DMS 273 treated with DMSO at 0.1 percent for 48 hours (cell line): ENCODE results near the gene MYO3B.
"Not testable (repeated sequence)": the region's sequence is repeated elsewhere in the genome, so short reads cannot be mapped to it uniquely, and the experiment has no call there.

Experiments used
- DNase-seq: peaks from one replicate; lab custom pipeline; 2025; lab: John Stamatoyannopoulos, UW

Gene MYO3B

DNA sequence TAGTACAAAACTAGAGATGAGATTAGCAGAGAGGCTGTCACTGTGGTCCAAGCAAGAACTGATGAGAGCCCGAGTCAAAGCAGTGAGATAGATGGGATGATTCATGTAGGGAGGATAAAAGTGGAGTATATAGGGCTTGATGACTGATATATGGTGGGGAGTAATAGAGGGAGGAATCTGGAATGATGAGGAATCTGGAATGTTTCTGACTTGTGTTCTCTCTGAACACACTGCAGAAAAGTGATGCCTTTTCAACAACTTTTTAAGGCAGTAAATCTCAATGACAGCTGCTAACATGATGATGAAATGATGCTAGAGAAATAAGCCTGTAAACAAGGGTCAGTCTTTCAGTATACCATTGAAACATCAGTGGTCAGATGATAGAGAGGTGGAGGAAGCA lies 393.7 kb downstream of the MYO3B start:
- DNase-seq: no peak

GRCh38 chr2:170573671-170574070 lies 395.7 kb downstream of the MYO3B start:
- no peak for DNase-seq

DNA sequence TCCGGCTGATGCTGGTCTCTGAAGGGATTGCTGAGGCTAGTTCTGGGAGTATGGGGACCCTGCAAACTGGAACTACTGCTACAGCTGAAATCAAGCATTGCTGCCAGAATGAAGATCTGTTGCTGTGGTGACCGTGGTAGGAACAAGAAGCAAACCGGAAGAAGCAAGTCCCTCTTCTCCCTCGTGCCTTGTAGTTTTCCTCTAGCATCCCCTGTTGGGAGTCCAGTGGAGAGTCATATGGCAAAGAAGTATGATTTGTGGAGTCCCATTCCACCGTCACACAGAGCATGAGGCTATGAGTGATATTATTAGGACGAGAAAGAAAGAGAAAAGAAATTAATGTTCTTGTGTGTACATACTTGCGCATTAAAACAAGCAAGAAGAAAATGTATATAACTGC lies 398.3 kb downstream of the MYO3B start:
- DNase-seq: no peak

DNA sequence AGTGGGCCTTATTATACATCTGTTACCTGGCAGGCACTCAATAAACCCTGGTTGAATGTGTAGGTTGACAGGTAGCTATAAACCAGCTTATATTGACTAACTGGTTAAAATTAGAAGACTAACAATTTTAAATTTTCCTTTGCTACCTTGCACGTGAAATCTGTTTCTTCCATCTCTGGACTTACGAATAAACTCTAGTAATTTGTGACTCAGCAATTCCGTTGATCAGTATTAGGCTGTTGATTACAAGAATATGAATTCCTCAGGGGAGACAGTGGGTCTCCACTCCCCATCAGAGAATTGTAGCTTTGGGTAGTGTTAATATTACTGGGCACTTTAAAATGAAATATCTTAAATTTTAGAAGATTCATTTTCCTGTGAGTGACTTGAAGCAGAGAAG lies 399.4 kb downstream of the MYO3B start:
- DNase-seq: no peak

DNA sequence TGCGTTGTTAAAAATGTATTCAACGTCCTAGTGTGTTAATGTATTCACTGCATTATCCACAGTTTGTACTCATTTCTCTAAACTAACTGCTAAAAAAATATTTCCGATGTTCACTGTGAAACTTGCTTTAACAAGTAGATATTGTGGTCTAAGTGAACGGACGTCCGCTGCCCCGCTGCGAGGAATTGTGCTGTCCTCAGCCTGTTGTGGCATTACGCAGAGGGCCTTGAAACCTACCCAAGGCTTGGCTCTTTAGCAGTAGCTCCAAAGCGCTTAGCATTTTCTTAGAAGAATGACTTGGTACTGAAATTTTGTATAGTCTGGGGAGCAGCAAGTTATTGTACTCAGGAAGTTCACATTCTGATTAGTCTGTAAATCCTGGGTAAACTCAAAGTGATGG lies 400.7 kb downstream of the MYO3B start:
- DNase-seq: no peak

GRCh38 chr2:170579511-170579910 lies 401.6 kb downstream of the MYO3B start:
- no peak for DNase-seq

GRCh38 chr2:170582313-170582712 lies 404.4 kb downstream of the MYO3B start:
- DNase-seq: no peak

GRCh38 chr2:170582751-170583463 lies 405.0 kb downstream of the MYO3B start:
- DNase-seq: no peak

- DNase-seq: no peak
Observed at GRCh38 chr2:170585067-170585466, 407.1 kb downstream of the MYO3B start.

- no peak for DNase-seq
Observed at GRCh38 chr2:170586571-170587095, 408.7 kb downstream of the MYO3B start.

DNA sequence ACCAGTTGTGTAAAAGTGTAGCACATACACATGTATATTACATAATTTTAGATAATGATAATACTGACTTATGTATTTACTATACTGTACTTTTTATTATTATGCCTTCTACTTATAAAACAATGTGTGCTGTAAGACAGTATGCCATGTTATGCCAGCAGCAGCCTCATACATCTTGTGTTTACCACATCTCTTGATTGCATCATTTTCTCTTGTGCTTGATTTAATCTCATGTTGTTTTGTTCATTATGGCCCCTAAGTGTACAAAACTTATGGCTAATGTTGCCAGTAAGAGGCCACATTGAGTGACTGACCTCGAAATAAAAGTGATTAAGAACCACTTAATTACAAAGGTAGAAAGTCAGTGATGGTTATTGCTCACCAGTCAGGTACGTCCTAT lies 409.2 kb downstream of the MYO3B start:
- no peak for DNase-seq

DNA sequence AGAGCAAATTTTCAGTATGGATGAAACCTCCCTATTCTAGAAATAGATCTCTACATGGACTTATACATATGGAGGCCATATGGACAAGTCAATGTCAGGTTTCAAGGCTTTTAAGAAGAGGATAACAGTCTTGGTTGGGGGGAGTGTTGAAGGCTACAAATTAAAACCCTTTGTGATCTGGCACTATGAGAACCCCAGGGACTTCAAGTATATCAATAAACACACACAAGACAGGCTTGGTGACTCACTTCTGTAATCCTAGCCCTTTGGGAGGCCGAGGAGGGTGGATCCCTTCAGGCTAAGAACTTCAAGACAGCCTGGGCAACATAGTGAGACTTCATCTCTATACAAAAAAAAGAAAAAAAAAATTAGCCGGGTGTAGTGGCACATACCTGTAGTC lies 410.0 kb downstream of the MYO3B start:
- DNase-seq: no peak

DNA sequence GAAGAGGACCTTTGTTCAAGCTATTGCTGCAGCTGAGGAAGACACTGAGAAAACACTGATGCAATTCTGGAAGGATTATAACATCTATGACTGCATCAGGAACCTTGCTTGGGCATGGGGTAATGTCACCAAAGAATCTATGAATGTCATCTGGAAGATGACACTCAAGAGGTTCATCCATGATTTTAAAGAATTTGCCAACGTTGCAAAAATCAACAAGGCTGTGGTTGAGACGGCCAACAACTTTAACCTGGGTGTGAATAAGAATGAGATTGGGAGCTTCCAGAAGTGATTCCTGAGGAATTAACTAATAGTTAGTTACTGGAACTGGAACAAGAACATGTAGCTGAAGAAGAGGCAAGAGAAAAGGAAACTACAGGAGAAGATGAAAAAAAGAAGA lies 410.8 kb downstream of the MYO3B start:
- DNase-seq: no peak

DNA sequence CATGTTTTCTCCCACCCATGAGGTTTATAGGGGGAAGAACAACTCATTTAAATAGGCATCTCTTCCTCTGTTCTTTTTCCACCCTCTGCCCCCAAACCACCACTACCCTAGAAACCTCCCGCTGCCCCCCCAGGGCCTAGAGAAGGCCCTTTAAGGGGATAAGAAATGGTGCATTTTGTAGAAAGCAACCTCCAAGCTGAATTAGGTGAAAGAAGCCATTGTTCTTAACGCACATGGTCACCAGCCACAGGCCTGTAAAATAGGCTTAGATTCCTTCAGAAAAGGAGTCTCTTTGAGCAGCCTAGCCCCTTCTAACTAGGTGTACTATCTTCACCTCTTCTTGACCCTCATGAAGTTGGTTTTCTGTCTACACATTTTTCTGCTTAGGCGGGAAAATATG lies 418.6 kb downstream of the MYO3B start:
- DNase-seq: no peak

GRCh38 chr2:170598067-170598395 lies 420.1 kb downstream of the MYO3B start:
- DNase-seq: no peak

- DNase-seq: no peak
Observed at GRCh38 chr2:170601489-170601888, 423.5 kb downstream of the MYO3B start.

GRCh38 chr2:170605862-170606261 lies 427.9 kb downstream of the MYO3B start:
- DNase-seq: no peak

- no peak for DNase-seq
Observed at GRCh38 chr2:170607171-170607570, 429.2 kb downstream of the MYO3B start.

DNA sequence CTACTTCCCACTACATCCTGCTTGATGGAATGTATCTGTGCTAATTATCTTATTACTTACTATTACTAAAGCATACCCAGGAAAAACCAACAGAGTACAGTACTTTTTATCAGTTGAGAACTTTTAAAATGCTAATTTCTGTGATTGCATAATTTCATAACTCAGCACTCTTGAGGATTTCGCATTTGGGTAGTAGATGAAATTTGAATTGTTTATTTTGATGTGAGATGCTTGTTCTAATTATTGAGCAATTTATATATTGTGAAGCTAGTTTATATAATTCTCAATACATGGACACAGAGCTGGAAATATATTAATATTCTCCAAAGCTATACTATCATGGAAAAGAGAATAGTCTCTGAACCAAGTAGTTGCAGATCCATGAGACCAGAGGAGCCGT lies 432.7 kb downstream of the MYO3B start:
- no peak for DNase-seq

DNA sequence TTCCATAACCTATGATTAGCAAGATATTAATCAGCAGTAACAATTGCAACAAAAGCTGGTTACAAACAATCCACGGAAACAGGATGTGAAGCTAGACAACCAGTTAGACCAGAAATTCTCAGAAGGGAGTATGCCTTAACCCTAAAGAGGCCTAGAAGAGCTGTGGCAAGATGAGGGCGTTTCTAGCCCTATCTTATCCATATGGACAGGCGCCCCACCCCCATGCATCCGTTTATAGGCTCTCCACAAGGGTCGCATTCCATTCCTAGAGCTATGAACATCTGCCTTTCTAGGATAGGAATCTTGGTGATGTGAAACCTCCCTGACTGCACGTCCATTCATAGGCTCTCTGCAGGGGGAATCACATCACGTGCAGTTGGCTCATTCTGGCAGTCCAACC lies 441.0 kb downstream of the MYO3B start:
- not testable (repeated sequence) for DNase-seq

GRCh38 chr2:170635094-170635493 lies 457.1 kb downstream of the MYO3B start:
- not testable (repeated sequence) for DNase-seq

DNA sequence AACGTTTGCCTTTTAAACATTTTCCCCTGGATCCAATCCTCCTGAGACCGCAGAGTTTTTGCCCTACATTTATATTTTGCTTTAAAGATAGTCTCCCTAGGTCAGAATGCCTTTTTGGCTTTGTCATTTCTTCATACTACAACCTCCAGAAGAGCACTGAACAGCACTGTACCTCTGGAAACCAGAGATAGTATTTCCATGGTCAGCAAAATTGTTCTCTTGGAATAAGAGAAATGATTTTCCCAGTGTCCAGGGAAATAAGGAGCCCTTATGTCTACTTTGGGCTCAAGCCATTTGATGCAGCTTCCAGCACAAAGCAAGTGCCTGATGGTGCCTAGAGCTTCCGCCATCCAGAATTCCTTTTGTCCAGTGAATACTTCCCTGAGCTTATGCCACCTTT lies 461.7 kb downstream of the MYO3B start:
- no peak for DNase-seq

DNA sequence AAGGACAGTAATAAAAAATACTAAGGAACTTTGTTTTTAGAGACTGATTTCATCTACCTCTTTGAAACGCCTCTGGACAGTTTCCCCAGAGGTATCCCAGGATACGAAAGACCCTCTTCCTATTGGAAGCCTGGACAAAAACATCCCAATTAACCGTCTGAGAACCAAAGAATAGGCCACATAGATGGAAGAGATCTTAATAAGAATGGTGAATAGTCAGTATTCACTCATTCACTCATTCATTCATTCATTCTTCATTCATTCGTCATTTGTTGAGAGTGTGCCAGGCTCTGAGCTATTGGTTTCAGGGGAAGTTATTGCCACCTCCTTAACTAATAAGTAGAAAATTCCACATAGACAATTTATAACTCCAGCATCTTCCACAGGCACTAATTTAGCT lies 464.0 kb downstream of the MYO3B start:
- DNase-seq: no peak

DNA sequence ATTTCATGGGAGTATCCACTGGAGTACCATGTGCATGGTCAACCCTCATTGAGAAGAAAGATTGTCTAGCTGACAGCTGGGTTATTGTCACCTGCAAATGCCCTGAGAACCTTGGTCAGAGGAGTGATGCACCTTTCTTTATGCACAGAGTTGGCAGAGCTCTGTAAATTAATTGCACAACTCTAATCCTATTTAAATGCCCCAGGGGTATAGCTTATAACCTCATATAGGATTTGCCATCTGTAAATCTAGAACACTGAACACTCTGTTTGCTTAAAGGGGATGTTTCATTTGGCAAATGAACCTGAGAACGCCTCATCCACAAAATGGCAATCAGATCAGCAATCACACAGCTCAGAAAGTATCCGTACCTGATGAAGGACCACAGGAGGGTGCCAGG lies 465.4 kb downstream of the MYO3B start:
- no peak for DNase-seq
